Liver (tissue), 3 donors: ENCODE measurements around the gene GCLC.

Experiments
- CTCF ChIP-seq: fragments of 150-350 bp; IDR thresholded peaks from 2 replicates; pipeline ENCODE4 v1.5.1; 2017; ENCODE audit warnings: improper control_type of control experiment, low read depth, low read length; ENCODE audit not compliant: missing input control
- GABPA ChIP-seq, 2 donors: IDR thresholded peaks in 1 of 2; conservative IDR thresholded peaks in 1 of 2; 2 replicates each; pipeline ENCODE4 v1.6.1; 2016; ENCODE audit warnings: antibody characterized with exemption in 2 of 2, mild to moderate bottlenecking in 1 of 2, moderate library complexity in 1 of 2
- JUND ChIP-seq, 2 donors: IDR thresholded peaks; 2 replicates each; pipeline ENCODE4 v1.6.1; 2016; ENCODE audit warnings: antibody characterized with exemption in 2 of 2
- RAD21 ChIP-seq, 2 donors: IDR thresholded peaks; 2 replicates each; pipeline ENCODE4 v1.6.1; 2016; ENCODE audit warnings: antibody characterized with exemption in 2 of 2, mild to moderate bottlenecking in 2 of 2
- TAF1 ChIP-seq: conservative IDR thresholded peaks from 2 replicates; pipeline ENCODE4 v1.6.1; 2016; ENCODE audit warnings: antibody characterized with exemption, mild to moderate bottlenecking
- TF ChIP-seq, protein P1 (sequence below): IDR thresholded peaks from 2 replicates; pipeline ENCODE4 v1.6.1; 2016; ENCODE audit warnings: antibody characterized with exemption, mild to moderate bottlenecking
- TF ChIP-seq, protein P2 (sequence below): IDR thresholded peaks from 2 replicates; pipeline ENCODE4 v1.6.1; 2016; ENCODE audit warnings: antibody characterized with exemption
- TF ChIP-seq, protein P3 (sequence below): IDR thresholded peaks from 2 replicates; pipeline ENCODE4 v1.6.1; 2016; ENCODE audit warnings: antibody characterized with exemption
- donor health status: healthy.
- donor health status: healthy.

DNA sequence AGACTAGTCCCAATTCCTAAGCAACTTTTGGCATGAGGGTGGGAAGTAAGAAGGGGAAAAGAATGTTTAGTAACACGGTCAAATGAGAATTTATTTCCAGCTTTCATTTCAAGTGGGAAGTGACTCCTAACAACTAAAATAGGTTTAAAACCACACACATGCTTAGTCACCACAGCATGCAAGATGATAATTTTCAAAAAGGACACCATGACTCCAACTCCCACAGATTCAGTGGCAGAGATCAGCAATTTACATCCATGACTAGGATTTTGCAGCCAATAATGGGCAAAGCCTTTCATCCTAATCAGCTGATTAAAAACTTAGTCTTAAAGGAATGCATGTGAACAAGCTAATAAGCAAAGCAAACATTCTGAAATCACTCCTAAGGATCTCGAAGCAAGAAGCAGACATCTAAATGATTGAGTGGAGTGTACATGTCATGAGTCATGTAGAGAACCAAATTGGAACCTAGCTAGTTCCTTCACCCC is 48.1 kb upstream of the GCLC start:
- TF ChIP-seq, protein P1, sequence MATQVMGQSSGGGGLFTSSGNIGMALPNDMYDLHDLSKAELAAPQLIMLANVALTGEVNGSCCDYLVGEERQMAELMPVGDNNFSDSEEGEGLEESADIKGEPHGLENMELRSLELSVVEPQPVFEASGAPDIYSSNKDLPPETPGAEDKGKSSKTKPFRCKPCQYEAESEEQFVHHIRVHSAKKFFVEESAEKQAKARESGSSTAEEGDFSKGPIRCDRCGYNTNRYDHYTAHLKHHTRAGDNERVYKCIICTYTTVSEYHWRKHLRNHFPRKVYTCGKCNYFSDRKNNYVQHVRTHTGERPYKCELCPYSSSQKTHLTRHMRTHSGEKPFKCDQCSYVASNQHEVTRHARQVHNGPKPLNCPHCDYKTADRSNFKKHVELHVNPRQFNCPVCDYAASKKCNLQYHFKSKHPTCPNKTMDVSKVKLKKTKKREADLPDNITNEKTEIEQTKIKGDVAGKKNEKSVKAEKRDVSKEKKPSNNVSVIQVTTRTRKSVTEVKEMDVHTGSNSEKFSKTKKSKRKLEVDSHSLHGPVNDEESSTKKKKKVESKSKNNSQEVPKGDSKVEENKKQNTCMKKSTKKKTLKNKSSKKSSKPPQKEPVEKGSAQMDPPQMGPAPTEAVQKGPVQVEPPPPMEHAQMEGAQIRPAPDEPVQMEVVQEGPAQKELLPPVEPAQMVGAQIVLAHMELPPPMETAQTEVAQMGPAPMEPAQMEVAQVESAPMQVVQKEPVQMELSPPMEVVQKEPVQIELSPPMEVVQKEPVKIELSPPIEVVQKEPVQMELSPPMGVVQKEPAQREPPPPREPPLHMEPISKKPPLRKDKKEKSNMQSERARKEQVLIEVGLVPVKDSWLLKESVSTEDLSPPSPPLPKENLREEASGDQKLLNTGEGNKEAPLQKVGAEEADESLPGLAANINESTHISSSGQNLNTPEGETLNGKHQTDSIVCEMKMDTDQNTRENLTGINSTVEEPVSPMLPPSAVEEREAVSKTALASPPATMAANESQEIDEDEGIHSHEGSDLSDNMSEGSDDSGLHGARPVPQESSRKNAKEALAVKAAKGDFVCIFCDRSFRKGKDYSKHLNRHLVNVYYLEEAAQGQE: no peak
- TF ChIP-seq CTCF (no peak), TAF1 (no peak), GABPA (IDR thresholded peaks at IDR 0.05 in 1 of 2, conservative IDR thresholded peaks at IDR 0.05 in 1 of 2) (no peak), JUND (IDR thresholded peaks at IDR 0.05) (no peak), RAD21 (IDR thresholded peaks at IDR 0.05) (no peak)
- TF ChIP-seq, protein P2, sequence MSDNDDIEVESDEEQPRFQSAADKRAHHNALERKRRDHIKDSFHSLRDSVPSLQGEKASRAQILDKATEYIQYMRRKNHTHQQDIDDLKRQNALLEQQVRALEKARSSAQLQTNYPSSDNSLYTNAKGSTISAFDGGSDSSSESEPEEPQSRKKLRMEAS: no peak
- TF ChIP-seq, protein P3, sequence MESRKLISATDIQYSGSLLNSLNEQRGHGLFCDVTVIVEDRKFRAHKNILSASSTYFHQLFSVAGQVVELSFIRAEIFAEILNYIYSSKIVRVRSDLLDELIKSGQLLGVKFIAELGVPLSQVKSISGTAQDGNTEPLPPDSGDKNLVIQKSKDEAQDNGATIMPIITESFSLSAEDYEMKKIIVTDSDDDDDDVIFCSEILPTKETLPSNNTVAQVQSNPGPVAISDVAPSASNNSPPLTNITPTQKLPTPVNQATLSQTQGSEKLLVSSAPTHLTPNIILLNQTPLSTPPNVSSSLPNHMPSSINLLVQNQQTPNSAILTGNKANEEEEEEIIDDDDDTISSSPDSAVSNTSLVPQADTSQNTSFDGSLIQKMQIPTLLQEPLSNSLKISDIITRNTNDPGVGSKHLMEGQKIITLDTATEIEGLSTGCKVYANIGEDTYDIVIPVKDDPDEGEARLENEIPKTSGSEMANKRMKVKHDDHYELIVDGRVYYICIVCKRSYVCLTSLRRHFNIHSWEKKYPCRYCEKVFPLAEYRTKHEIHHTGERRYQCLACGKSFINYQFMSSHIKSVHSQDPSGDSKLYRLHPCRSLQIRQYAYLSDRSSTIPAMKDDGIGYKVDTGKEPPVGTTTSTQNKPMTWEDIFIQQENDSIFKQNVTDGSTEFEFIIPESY: no peak
